ENCODE measurements around the gene KLRC3.

GRCh38 chr12:10466311-10466710, 45.9 kb upstream of the KLRC3 start:
- TF ChIP-seq EZH2 (IDR thresholded peaks at IDR 0.05; ENCODE audit: borderline replicate concordance, low read depth, low read length, poor library complexity, severe bottlenecking) (no peak), CTCF (conservative IDR thresholded peaks at IDR 0.05; ENCODE audit: low read depth, low read length) (no peak)
